HFF-Myc (cell line): ENCODE measurements around the gene IGF2BP3.
A peak's percentile ranks its signal among the peaks of the same experiment; 100 is the strongest.

Source experiments
- DNase-seq: peaks from one replicate; pipeline ENCODE4 v3.0.0-alpha.2; 2011; ENCODE audit warnings: low read depth; ENCODE audit errors: extremely low read depth
- H3K4me3 ChIP-seq: replicated peaks from 2 replicates; pipeline ENCODE4 v1.5.1; 2011; ENCODE audit warnings: low read depth, mild to moderate bottlenecking, control low read depth, low read length
- CTCF ChIP-seq: IDR thresholded peaks from 2 replicates; pipeline ENCODE4 v1.5.1; 2012; ENCODE audit warnings: mild to moderate bottlenecking, low read depth, low read length, control low read depth; ENCODE audit errors: missing control alignments

Gene IGF2BP3

GRCh38 chr7:23266918-23267317, 203.4 kb downstream of the IGF2BP3 start:
- TF ChIP-seq CTCF, result no peak
- H3K4me3 ChIP-seq, result no peak overlapping the region
- no peak for DNase-seq

- no peak overlapping the region for H3K4me3 ChIP-seq
- DNase-seq, result no peak
- TF ChIP-seq CTCF, result no peak
Measured at GRCh38 chr7:23264916-23265458, 205.3 kb downstream of the IGF2BP3 start.

GRCh38 chr7:23261843-23262452, 208.3 kb downstream of the IGF2BP3 start:
- TF ChIP-seq CTCF, result peak; percentile 96
- DNase-seq, result no peak

GRCh38 chr7:23260371-23260770, 209.9 kb downstream of the IGF2BP3 start:
- DNase-seq, result no peak
- TF ChIP-seq CTCF, result no peak
- H3K4me3 ChIP-seq, result no peak overlapping the region

More at GRCh38 chr7:23261843-23262452, 208.3 kb downstream of the IGF2BP3 start:
- H3K4me3 ChIP-seq, result no peak overlapping the region
